BLaER1 (cell line): ENCODE results near the gene KIF1A.

Experiments
- H3K27ac ChIP-seq: shearing (Covaris generic); formaldehyde crosslinking; 2 replicates; pipeline ENCODE4 v1.8.1; 2022
- H3K27me3 ChIP-seq: shearing (Covaris generic); formaldehyde crosslinking; 2 replicates; pipeline ENCODE4 v1.8.1; 2022
- H3K36me3 ChIP-seq: shearing (Covaris generic); formaldehyde crosslinking; 2 replicates; pipeline ENCODE4 v1.8.1; 2022
- H3K4me1 ChIP-seq: shearing (Covaris generic); formaldehyde crosslinking; 2 replicates; pipeline ENCODE4 v1.8.1; 2022
- H3K4me2 ChIP-seq: shearing (Covaris generic); formaldehyde crosslinking; 2 replicates; pipeline ENCODE4 v1.8.1; 2022
- H3K4me3 ChIP-seq: shearing (Covaris generic); formaldehyde crosslinking; 2 replicates; pipeline ENCODE4 v1.8.1; 2022
- H3K9ac ChIP-seq: shearing (Covaris generic); formaldehyde crosslinking; 2 replicates; pipeline ENCODE4 v1.8.1; 2022
- H3K9me3 ChIP-seq: shearing (Covaris generic); formaldehyde crosslinking; 2 replicates; pipeline ENCODE4 v1.8.1; 2022
- H4K20me1 ChIP-seq: shearing (Covaris generic); formaldehyde crosslinking; 2 replicates; pipeline ENCODE4 v1.8.1; 2022
- Cebpa-rat ChIP-seq: shearing (Covaris generic); IDR thresholded peaks from 2 replicates; pipeline ENCODE4 v1.8.1; 2022

The KIF1A gene

GRCh38 chr2:240721596-240722180 is 98.3 kb downstream of the KIF1A start:
- no peaks in the 10 kb centered on the region for H3K9me3 ChIP-seq
- TF ChIP-seq Cebpa-rat, result no peak
- peaks cover 40% of the 10 kb centered on the region for H3K4me1 ChIP-seq
- H4K20me1 ChIP-seq, result no peaks in the 10 kb centered on the region
- no peak overlapping the region for H3K9ac ChIP-seq
- no peak overlapping the region for H3K4me3 ChIP-seq
- H3K27ac ChIP-seq, result no peak overlapping the region
- H3K4me2 ChIP-seq, result no peak overlapping the region
- H3K36me3 ChIP-seq, result no peaks in the 10 kb centered on the region
- H3K27me3 ChIP-seq, result no peaks in the 10 kb centered on the region

- H3K4me3 ChIP-seq, result no peak overlapping the region
- no peak overlapping the region for H3K27ac ChIP-seq
- TF ChIP-seq Cebpa-rat, result no peak
- H4K20me1 ChIP-seq, result no peaks in the 10 kb centered on the region
- H3K4me2 ChIP-seq, result no peak overlapping the region
- no peaks in the 10 kb centered on the region for H3K36me3 ChIP-seq
- H3K9ac ChIP-seq, result no peak overlapping the region
- H3K27me3 ChIP-seq, result no peaks in the 10 kb centered on the region
- peaks cover 37% of the 10 kb centered on the region for H3K4me1 ChIP-seq
- no peaks in the 10 kb centered on the region for H3K9me3 ChIP-seq
Observed at GRCh38 chr2:240720686-240721595, 99.1 kb downstream of the KIF1A start.

GRCh38 chr2:240719676-240720545 is 100.1 kb downstream of the KIF1A start:
- Histone ChIP-seq H4K20me1 (no peaks in the 10 kb centered on the region), H3K9me3 (no peaks in the 10 kb centered on the region), H3K36me3 (no peaks in the 10 kb centered on the region), H3K4me1 (peaks cover 27% of the 10 kb centered on the region), H3K27ac (no peak overlapping the region), H3K4me2 (no peak overlapping the region), H3K9ac (no peak overlapping the region), H3K4me3 (no peak overlapping the region), H3K27me3 (no peaks in the 10 kb centered on the region)
- TF ChIP-seq Cebpa-rat, result no peak

GRCh38 chr2:240718896-240719490 is 101.0 kb downstream of the KIF1A start:
- no peaks in the 10 kb centered on the region for H3K36me3 ChIP-seq
- peak overlapping the region; percentile 49 for H3K4me2 ChIP-seq

GRCh38 chr2:240717681-240718581 is 102.1 kb downstream of the KIF1A start:
- peak overlapping the region; percentile 49 for H3K4me2 ChIP-seq
- no peak overlapping the region for H3K27ac ChIP-seq
- H4K20me1 ChIP-seq, result no peaks in the 10 kb centered on the region
- no peaks in the 10 kb centered on the region for H3K36me3 ChIP-seq
- H3K9ac ChIP-seq, result no peak overlapping the region
- H3K4me1 ChIP-seq, result peaks cover 44% of the 10 kb centered on the region
- H3K9me3 ChIP-seq, result no peaks in the 10 kb centered on the region
- H3K27me3 ChIP-seq, result no peaks in the 10 kb centered on the region
- TF ChIP-seq Cebpa-rat, result no peak
- no peak overlapping the region for H3K4me3 ChIP-seq

More at GRCh38 chr2:240718896-240719490, 101.0 kb downstream of the KIF1A start:
- peaks cover 36% of the 10 kb centered on the region for H3K4me1 ChIP-seq
- peak overlapping the region; percentile 13; the same call in 1 of the 2 replicates for H3K27ac ChIP-seq
- H3K9me3 ChIP-seq, result no peaks in the 10 kb centered on the region
- TF ChIP-seq Cebpa-rat, result no peak
- H3K9ac ChIP-seq, result no peak overlapping the region
- H3K27me3 ChIP-seq, result no peaks in the 10 kb centered on the region
- H3K4me3 ChIP-seq, result no peak overlapping the region
- H4K20me1 ChIP-seq, result no peaks in the 10 kb centered on the region

GRCh38 chr2:240717181-240717641 is 102.8 kb downstream of the KIF1A start:
- no peak for TF ChIP-seq Cebpa-rat

GRCh38 chr2:240716130-240716798 is 103.8 kb downstream of the KIF1A start:
- H3K36me3 ChIP-seq, result no peaks in the 10 kb centered on the region
- no peak overlapping the region; the same call in 1 of the 2 replicates for H3K4me2 ChIP-seq
- H3K27me3 ChIP-seq, result no peaks in the 10 kb centered on the region
- no peak overlapping the region for H3K27ac ChIP-seq
- H3K4me1 ChIP-seq, result peaks cover 44% of the 10 kb centered on the region
- H3K4me3 ChIP-seq, result no peak overlapping the region
- no peak for TF ChIP-seq Cebpa-rat
- no peak overlapping the region for H3K9ac ChIP-seq
- no peaks in the 10 kb centered on the region for H4K20me1 ChIP-seq
- no peaks in the 10 kb centered on the region for H3K9me3 ChIP-seq

More at GRCh38 chr2:240717181-240717641, 102.8 kb downstream of the KIF1A start:
- Histone ChIP-seq H4K20me1 (no peaks in the 10 kb centered on the region), H3K27me3 (no peaks in the 10 kb centered on the region), H3K9ac (no peak overlapping the region), H3K36me3 (no peaks in the 10 kb centered on the region), H3K9me3 (no peaks in the 10 kb centered on the region), H3K4me3 (no peak overlapping the region), H3K27ac (no peak overlapping the region), H3K4me1 (peaks cover 44% of the 10 kb centered on the region), H3K4me2 (peak overlapping the region; percentile 49)
